H1 (cell line): ENCODE measurements around the gene CSTF3. TPM values are rescaled to one million over a fixed set of nuclear protein-coding genes. Genes with fewer than 3 reads are reported as not detected.

Experiments
- CTCF ChIA-PET: fragments of 300-600 bp; sonication (Branson Sonifier 250); formaldehyde crosslinking; loops from one replicate; lab custom pipeline; 2021; ENCODE audit not compliant: partially characterized antibody; lab: Charles Lee
- POLR2A ChIA-PET: fragments of 300-600 bp; sonication (Branson Sonifier 250); formaldehyde crosslinking; loops from one replicate; lab custom pipeline; 2021; ENCODE audit warnings: inconsistent platforms; ENCODE audit not compliant: partially characterized antibody; lab: Charles Lee
- DNase-seq, 2 experiments: peaks; one replicate each; pipeline versions ENCODE4 v3.0.0 to v3.0.0-alpha.2; 2010 to 2022; ENCODE audit warnings: low spot score in 2 of 2, low read depth in 1 of 2, mixed read lengths in 1 of 2
- FAIRE-seq: peaks from 2 replicates; lab custom pipeline; 2011; peaks lifted over from hg19 to GRCh38; lab: Jason Lieb, UNC
- H2AFZ ChIP-seq: 2 replicates; pipeline ENCODE4 v1.8.1; 2012; ENCODE audit warnings: low read length, inconsistent platforms
- H2AK5ac ChIP-seq: 2 replicates; pipeline ENCODE4 v1.6.1; 2013; ENCODE audit warnings: low read depth, low read length
- H2BK120ac ChIP-seq: replicated peaks from 2 replicates; pipeline ENCODE3; 2013; ENCODE audit warnings: low read depth, low read length, inconsistent platforms
- H2BK12ac ChIP-seq: 2 replicates; pipeline ENCODE4 v1.6.1; 2013; ENCODE audit warnings: low read depth, low read length
- H2BK15ac ChIP-seq: 2 replicates; pipeline ENCODE4 v1.6.1; 2013; ENCODE audit warnings: low read length
- H2BK20ac ChIP-seq: 2 replicates; pipeline ENCODE4 v1.6.1; 2013; ENCODE audit warnings: low read length
- H2BK5ac ChIP-seq: 2 replicates; pipeline ENCODE4 v1.6.1; 2013; ENCODE audit warnings: low read depth, low read length
- H3K14ac ChIP-seq: 2 replicates; pipeline ENCODE4 v1.6.1; 2013; ENCODE audit warnings: inconsistent platforms; ENCODE audit not compliant: insufficient read length
- H3K18ac ChIP-seq: 2 replicates; pipeline ENCODE4 v1.6.1; 2013; ENCODE audit warnings: low read length; ENCODE audit errors: extremely low read depth
- H3K23ac ChIP-seq: 2 replicates; pipeline ENCODE4 v1.6.1; 2013; ENCODE audit warnings: inconsistent platforms; ENCODE audit not compliant: insufficient read length
- H3K23me2 ChIP-seq: 2 replicates; pipeline ENCODE4 v1.6.1; 2013; ENCODE audit warnings: low read depth, low read length
- H3K27ac ChIP-seq: 2 replicates; pipeline ENCODE4 v1.6.1; 2011; ENCODE audit warnings: low read depth, low read length, inconsistent platforms
- H3K27me3 ChIP-seq, 4 experiments: replicated peaks in 1 of 4; 1 replicate in 1 of 4; 2 replicates in 3 of 4; pipeline versions ENCODE4 v1.6.1 to v1.8.1; 2011 to 2013; ENCODE audit warnings: low read length in 3 of 4, mild to moderate bottlenecking in 3 of 4, inconsistent platforms in 2 of 4, mixed read lengths in 2 of 4, moderate library complexity in 1 of 4; ENCODE audit not compliant: control insufficient read depth in 3 of 4, insufficient read depth in 3 of 4; ENCODE audit errors: extremely low read depth in 1 of 4
- H3K36me3 ChIP-seq, 4 experiments: 2 replicates each; pipeline versions ENCODE4 v1.6.1 to v1.8.1; 2011 to 2013; ENCODE audit warnings: mild to moderate bottlenecking in 4 of 4, low read length in 3 of 4, moderate library complexity in 2 of 4, control low read depth in 1 of 4, inconsistent platforms in 1 of 4; ENCODE audit not compliant: insufficient read depth in 4 of 4, control insufficient read depth in 2 of 4
- H3K4ac ChIP-seq: replicated peaks from 2 replicates; pipeline ENCODE3; 2013; ENCODE audit warnings: low read length, low read depth, mixed read lengths, inconsistent platforms; ENCODE audit not compliant: insufficient read length
- H3K4me1 ChIP-seq, 4 experiments: replicated peaks in 1 of 4; 1 replicate in 1 of 4; 2 replicates in 3 of 4; pipeline versions ENCODE4 v1.6.1 to v1.8.1; 2011 to 2013; ENCODE audit warnings: low read length in 3 of 4, inconsistent platforms in 2 of 4, mixed read lengths in 1 of 4; ENCODE audit not compliant: insufficient read depth in 4 of 4, control insufficient read depth in 3 of 4
- H3K4me2 ChIP-seq, 2 experiments: 2 replicates each; pipeline versions ENCODE4 v1.6.1 to v1.8.1; 2011 to 2013; ENCODE audit warnings: low read depth in 2 of 2, low read length in 2 of 2, control low read depth in 1 of 2, inconsistent platforms in 1 of 2, mild to moderate bottlenecking in 1 of 2; ENCODE audit not compliant: insufficient read depth in 1 of 2
- H3K4me3 ChIP-seq, 4 experiments: fragments of 200-600, 300-600 bp in 1 of 4; sonication (generic), shearing (Covaris generic), sonication (Bioruptor Twin) in 1 of 4; 2 replicates each; pipeline versions ENCODE4 v1.5.1 to v1.8.1; 2011 to 2016; ENCODE audit warnings: low read length in 4 of 4, low read depth in 3 of 4, control low read depth in 2 of 4, inconsistent platforms in 2 of 4, mild to moderate bottlenecking in 2 of 4, mixed read lengths in 1 of 4, moderate library complexity in 1 of 4; ENCODE audit not compliant: insufficient read depth in 2 of 4; ENCODE audit errors: extremely low read depth in 1 of 4
- H3K56ac ChIP-seq: replicated peaks from 2 replicates; pipeline ENCODE3; 2013; ENCODE audit warnings: low read depth, mild to moderate bottlenecking, mixed read lengths, low read length, inconsistent platforms; ENCODE audit not compliant: insufficient read length
- H3K79me1 ChIP-seq: 2 replicates; pipeline ENCODE4 v1.6.1; 2013; ENCODE audit warnings: low read depth, low read length, control low read depth
- H3K79me2 ChIP-seq, 2 experiments: 2 replicates each; pipeline versions ENCODE4 v1.6.1 to v1.8.1; 2012 to 2013; ENCODE audit warnings: low read length in 2 of 2, mild to moderate bottlenecking in 2 of 2, inconsistent platforms in 1 of 2; ENCODE audit not compliant: insufficient read depth in 2 of 2, control insufficient read depth in 1 of 2
- H3K9ac ChIP-seq, 4 experiments: replicated peaks in 1 of 4; 1 replicate in 1 of 4; 2 replicates in 3 of 4; pipeline versions ENCODE4 v1.6.1 to v1.8.1; 2011 to 2013; ENCODE audit warnings: low read depth in 3 of 4, low read length in 3 of 4, control low read depth in 2 of 4, mild to moderate bottlenecking in 2 of 4, moderate library complexity in 2 of 4, inconsistent platforms in 1 of 4; ENCODE audit errors: extremely low read depth in 1 of 4
- H3K9me3 ChIP-seq, 2 experiments: 2 replicates each; pipeline versions ENCODE4 v1.6.1 to v1.8.1; 2012 to 2013; ENCODE audit warnings: mild to moderate bottlenecking in 2 of 2, moderate library complexity in 2 of 2, control low read depth in 1 of 2, inconsistent platforms in 1 of 2, low read depth in 1 of 2, low read length in 1 of 2, mixed read lengths in 1 of 2; ENCODE audit not compliant: insufficient read depth in 2 of 2
- H4K20me1 ChIP-seq, 2 experiments: replicated peaks in 1 of 2; 2 replicates each; pipeline versions ENCODE3 to v1.8.1; 2011 to 2013; ENCODE audit warnings: inconsistent platforms in 2 of 2, low read length in 2 of 2, mild to moderate bottlenecking in 1 of 2; ENCODE audit not compliant: insufficient read depth in 2 of 2, control insufficient read depth in 1 of 2
- H4K5ac ChIP-seq: 2 replicates; pipeline ENCODE4 v1.6.1; 2013; ENCODE audit warnings: low read length, low read depth, mixed read lengths, inconsistent platforms; ENCODE audit not compliant: insufficient read length
- H4K8ac ChIP-seq: 2 replicates; pipeline ENCODE4 v1.8.0; 2013; ENCODE audit warnings: mild to moderate bottlenecking, moderate library complexity, low read length, inconsistent platforms; ENCODE audit not compliant: insufficient read depth; ENCODE audit errors: extremely low read depth
- H4K91ac ChIP-seq: replicated peaks from 2 replicates; pipeline ENCODE3; 2013; ENCODE audit warnings: low read length, mixed read lengths, inconsistent platforms; ENCODE audit not compliant: insufficient read length
- CHD2 ChIP-seq: IDR thresholded peaks from 2 replicates; pipeline ENCODE4 v1.6.1; 2012; ENCODE audit warnings: low read length, improper control_type of control experiment
- HDAC2 ChIP-seq, 2 experiments: fragments of 300-600 bp in 1 of 2; sonication (generic) in 1 of 2; IDR thresholded peaks; 2 replicates each; pipeline ENCODE4 v1.6.1; 2011 to 2012; ENCODE audit warnings: low read depth in 2 of 2, low read length in 2 of 2, mild to moderate bottlenecking in 2 of 2, moderate library complexity in 2 of 2, borderline replicate concordance in 1 of 2, inconsistent platforms in 1 of 2
- MAFK ChIP-seq: IDR thresholded peaks from 2 replicates; pipeline ENCODE4 v1.6.1; 2012; ENCODE audit warnings: low read depth, mild to moderate bottlenecking, improper control_type of control experiment, low read length
- POLR2A ChIP-seq, 2 experiments: IDR thresholded peaks; 1 replicate in 1 of 2; 2 replicates in 1 of 2; pipeline ENCODE4 v1.6.1; 2011; ENCODE audit warnings: low read depth in 2 of 2, low read length in 2 of 2, mild to moderate bottlenecking in 2 of 2; ENCODE audit errors: control extremely low read depth in 1 of 2
- RFX5 ChIP-seq: IDR thresholded peaks from 2 replicates; pipeline ENCODE4 v1.6.1; 2011; ENCODE audit warnings: low read depth, low read length, improper control_type of control experiment, borderline replicate concordance
- RNF2 ChIP-seq: fragments of 200-900, 300-1000 bp; sonication (generic); IDR thresholded peaks from 2 replicates; pipeline ENCODE4 v1.7.1; 2016; ENCODE audit warnings: borderline replicate concordance, low read depth, mild to moderate bottlenecking, antibody characterized with exemption, low read length; ENCODE audit not compliant: poor library complexity, severe bottlenecking; ENCODE audit errors: missing control alignments
- RXRA ChIP-seq: IDR thresholded peaks from 2 replicates; pipeline ENCODE4 v1.6.1; 2011; ENCODE audit warnings: low read depth, mild to moderate bottlenecking, low read length, moderate library complexity; ENCODE audit not compliant: insufficient read depth
- SIN3A ChIP-seq, 2 experiments: IDR thresholded peaks in 1 of 2; conservative IDR thresholded peaks in 1 of 2; 2 replicates each; pipeline ENCODE4 v1.6.1; 2011 to 2012; ENCODE audit warnings: low read length in 2 of 2, improper control_type of control experiment in 1 of 2, low read depth in 1 of 2, mild to moderate bottlenecking in 1 of 2
- SP2 ChIP-seq: IDR thresholded peaks from 2 replicates; pipeline ENCODE4 v1.6.1; 2012; ENCODE audit warnings: mild to moderate bottlenecking, low read length, inconsistent platforms
- WGBS, 2 experiments: shearing (Covaris generic) in 1 of 2; methylation state at CpG; one replicate each; pipeline versions ENCODE4 v1.1.6 to v1.1.7; 2013 to 2015; ENCODE audit warnings: low lambda C conversion rate in 2 of 2, mixed read lengths in 2 of 2, inconsistent platforms in 1 of 2, low coverage in 1 of 2, missing lambda C conversion rate in 1 of 2; ENCODE audit not compliant: insufficient replicate concordance in 2 of 2, insufficient coverage in 1 of 2, insufficient read length in 1 of 2; ENCODE audit errors: extremely low coverage in 1 of 2, missing lambda C conversion rate in 1 of 2; 5-methylcytosine and 5-hydroxymethylcytosine counted together
- polyA plus RNA-seq, 7 experiments: library from polyadenylated mRNA; depleted of rRNA in 3 of 7; stranded (reverse) in 5 of 7; unstranded in 2 of 7; fragments of >200 nt in 5 of 7; fragments of 200-250 nt in 2 of 7; gene quantifications; 1 replicate in 5 of 7; 2 replicates in 1 of 7; 4 replicates in 1 of 7; pipeline versions ENCODE4 v1.2.1 to v1.2.3, GENCODE V29; 2011 to 2013; ENCODE audit warnings: missing spikeins in 2 of 7, mixed read lengths in 2 of 7
- total RNA-seq: library from RNA; stranded (reverse); fragmentation: NEBNext Ultra II Directional; extraction: Animal tissue kit (Norgen Biotek cat#: 25700); gene quantifications from 2 replicates; pipeline ENCODE4 v1.2.1, GENCODE V29; 2021
- TF ChIP-seq, protein P1 (sequence below): IDR thresholded peaks from 2 replicates; pipeline ENCODE4 v1.6.1; 2012; ENCODE audit warnings: low read length, inconsistent platforms

Gene CSTF3
- total and polyA plus RNA-seq, 2 of the 8 experiments (the other 6 are each of a cell fraction or from before 2014, with no cell fraction given): 22.3 to 54.7 TPM

DNA sequence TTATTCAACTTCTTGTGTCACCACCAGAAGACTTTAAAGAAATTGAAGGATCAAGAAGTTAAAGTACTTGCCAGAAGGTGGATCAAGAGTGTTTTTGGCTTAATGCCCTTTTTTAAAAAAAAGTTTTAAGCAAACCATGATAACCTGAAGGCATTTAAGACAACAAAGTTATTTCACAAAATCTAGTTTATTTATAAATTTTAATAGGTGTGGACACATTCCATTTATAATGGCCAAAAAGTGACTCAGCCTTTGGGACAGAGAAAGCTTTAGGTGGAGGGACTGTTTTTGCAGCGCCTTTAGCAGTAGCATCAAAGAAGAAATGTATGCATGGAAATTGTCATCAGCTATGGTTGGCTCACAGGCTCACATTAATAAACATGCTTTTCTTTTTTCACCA lies 104.0 kb downstream of the CSTF3 start:
- no peak overlapping the region for H2BK15ac ChIP-seq
- H4K91ac ChIP-seq: no peak overlapping the region
- no peaks in the 10 kb centered on the region for H3K4me1 ChIP-seq
- H3K9me3 ChIP-seq: no peaks in the 10 kb centered on the region
- H3K9ac ChIP-seq: no peak overlapping the region
- no peaks in the 10 kb centered on the region for H3K23me2 ChIP-seq
- WGBS, 2 experiments: 92% methylated on average over 1 of the region's 1 CpG; no CpG with 5 or more reads in 1 of the 2 experiments
- no peaks in the 10 kb centered on the region for H4K20me1 ChIP-seq
- H2BK120ac ChIP-seq: no peak overlapping the region
- no peaks in the 10 kb centered on the region for H3K79me1 ChIP-seq
- no peak overlapping the region for H3K4me2 ChIP-seq
- no peak for FAIRE-seq
- DNase-seq: no peak
- ChIA-PET POLR2A (interaction anchor here (1.1 kb wide), 1 partner anchor 17 kb away, joined by 5 read pairs; no protein-coding TSS in a partner anchor), CTCF (interaction anchor here (0.8 to 1.2 kb wide), 2 partner anchors 8 to 10 kb away, joined by 3 read pairs; no protein-coding TSS in a partner anchor)
- H3K79me2 ChIP-seq: no peaks in the 10 kb centered on the region
- H2BK12ac ChIP-seq: no peak overlapping the region
- no peak overlapping the region for H2BK20ac ChIP-seq
- H3K27me3 ChIP-seq: no peaks in the 10 kb centered on the region
- no peak overlapping the region for H4K5ac ChIP-seq
- no peak overlapping the region for H2AFZ ChIP-seq
- H2BK5ac ChIP-seq: no peak overlapping the region
- no peak overlapping the region for H2AK5ac ChIP-seq
- H3K4ac ChIP-seq: no peak overlapping the region
- no peak overlapping the region for H4K8ac ChIP-seq
- H3K18ac ChIP-seq: no peak overlapping the region
- no peak overlapping the region for H3K23ac ChIP-seq
- H3K27ac ChIP-seq: no peak overlapping the region
- H3K36me3 ChIP-seq: peaks cover 3 to 32% (median 10%) of the 10 kb centered on the region in 4 experiments; a peak in 7 of 8 replicates
- H3K14ac ChIP-seq: no peak overlapping the region
- no peak overlapping the region for H3K4me3 ChIP-seq
- no peak overlapping the region for H3K56ac ChIP-seq
- TF ChIP-seq RNF2 (no peak), CHD2 (no peak), HDAC2 (IDR thresholded peaks at IDR 0.05; ENCODE audit: borderline replicate concordance in 1 of 2, low read depth in 2 of 2, low read length in 2 of 2) (no peak), SIN3A (conservative IDR thresholded peaks at IDR 0.05 in 1 of 2, IDR thresholded peaks at IDR 0.05 in 1 of 2; ENCODE audit: low read depth in 1 of 2, low read length in 2 of 2) (no peak), RFX5 (no peak), SP2 (no peak), MAFK (no peak), POLR2A (IDR thresholded peaks at IDR 0.05; ENCODE audit: control extremely low read depth in 1 of 2, low read depth in 2 of 2, low read length in 2 of 2) (no peak), RXRA (no peak)
- TF ChIP-seq, protein P1, sequence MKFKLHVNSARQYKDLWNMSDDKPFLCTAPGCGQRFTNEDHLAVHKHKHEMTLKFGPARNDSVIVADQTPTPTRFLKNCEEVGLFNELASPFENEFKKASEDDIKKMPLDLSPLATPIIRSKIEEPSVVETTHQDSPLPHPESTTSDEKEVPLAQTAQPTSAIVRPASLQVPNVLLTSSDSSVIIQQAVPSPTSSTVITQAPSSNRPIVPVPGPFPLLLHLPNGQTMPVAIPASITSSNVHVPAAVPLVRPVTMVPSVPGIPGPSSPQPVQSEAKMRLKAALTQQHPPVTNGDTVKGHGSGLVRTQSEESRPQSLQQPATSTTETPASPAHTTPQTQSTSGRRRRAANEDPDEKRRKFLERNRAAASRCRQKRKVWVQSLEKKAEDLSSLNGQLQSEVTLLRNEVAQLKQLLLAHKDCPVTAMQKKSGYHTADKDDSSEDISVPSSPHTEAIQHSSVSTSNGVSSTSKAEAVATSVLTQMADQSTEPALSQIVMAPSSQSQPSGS: no peak
